Neural progenitor cell (in vitro differentiated cells): Measurements from ENCODE around the gene TBC1D17. TPM values are rescaled to one million over a fixed set of nuclear protein-coding genes. Genes with fewer than 3 reads are reported as not detected.

ENCODE experiments used
- DNase-seq: peaks from one replicate; pipeline ENCODE4 v3.0.0-alpha.2; 2016; ENCODE audit warnings: low spot score
- H2AFZ ChIP-seq: fragments of 200-600 bp; sonication (generic); replicated peaks from 2 replicates; pipeline ENCODE4 v1.6.1; 2016; ENCODE audit warnings: antibody characterized with exemption
- H3F3A ChIP-seq: fragments of 200-600 bp; sonication (generic); 2 replicates; pipeline ENCODE4 v1.6.1; 2016; ENCODE audit warnings: antibody characterized with exemption, low read depth
- H3K27ac ChIP-seq: fragments of 200-600 bp; sonication (generic); 2 replicates; pipeline ENCODE4 v1.5.1; 2016; ENCODE audit warnings: mild to moderate bottlenecking
- H3K27me3 ChIP-seq: fragments of 200-600 bp; sonication (generic); 2 replicates; pipeline ENCODE4 v1.6.1; 2016; ENCODE audit warnings: mild to moderate bottlenecking, moderate library complexity
- H3K36me3 ChIP-seq: fragments of 200-600 bp; sonication (generic); 2 replicates; pipeline ENCODE4 v1.5.1; 2016
- H3K4me1 ChIP-seq: fragments of 200-600 bp; sonication (generic); 2 replicates; pipeline ENCODE4 v1.6.1; 2016; ENCODE audit warnings: mixed run types
- H3K4me2 ChIP-seq: fragments of 200-600 bp; sonication (generic); 2 replicates; pipeline ENCODE4 v1.6.1; 2016
- H3K4me3 ChIP-seq: fragments of 200-600 bp; sonication (generic); 2 replicates; pipeline ENCODE4 v1.5.1; 2016
- H3K79me2 ChIP-seq: fragments of 200-600 bp; sonication (generic); 2 replicates; pipeline ENCODE4 v1.6.1; 2016; ENCODE audit warnings: low read depth
- H3K9ac ChIP-seq: fragments of 200-600 bp; sonication (generic); 2 replicates; pipeline ENCODE4 v1.6.1; 2016
- H3K9me3 ChIP-seq: fragments of 200-600 bp; sonication (generic); 2 replicates; pipeline ENCODE4 v1.5.1; 2016; ENCODE audit warnings: low read depth
- H4K20me1 ChIP-seq: fragments of 200-600 bp; sonication (generic); 2 replicates; pipeline ENCODE4 v1.6.1; 2016; ENCODE audit warnings: low read depth
- H3K27ac Mint-ChIP-seq: 3 replicates; pipeline ENCODE4 v1.8.0; 2021; ENCODE audit warnings: mixed read lengths
- H3K27me3 Mint-ChIP-seq: 2 replicates; pipeline ENCODE4 v1.8.0; 2022; ENCODE audit warnings: low read depth, mild to moderate bottlenecking, inconsistent platforms, moderate library complexity, mixed read lengths; ENCODE audit not compliant: insufficient read depth
- H3K36me3 Mint-ChIP-seq: 3 replicates; pipeline ENCODE4 v1.8.0; 2021; ENCODE audit warnings: mixed read lengths
- H3K4me1 Mint-ChIP-seq: 3 replicates; pipeline ENCODE4 v1.8.0; 2021; ENCODE audit warnings: mixed read lengths
- H3K4me3 Mint-ChIP-seq: 3 replicates; pipeline ENCODE4 v1.8.0; 2021; ENCODE audit warnings: mild to moderate bottlenecking, moderate library complexity, mixed read lengths
- H3K9me3 Mint-ChIP-seq: 3 replicates; pipeline ENCODE4 v1.8.0; 2020; ENCODE audit warnings: mixed read lengths
- CTCF ChIP-seq: fragments of 200-600 bp; sonication (generic); IDR thresholded peaks from 2 replicates; pipeline ENCODE4 v1.5.1; 2017; ENCODE audit warnings: antibody characterized with exemption, mild to moderate bottlenecking
- EZH2 ChIP-seq: fragments of 200-600 bp; sonication (generic); IDR thresholded peaks from 2 replicates; pipeline ENCODE4 v1.6.1; 2017; ENCODE audit warnings: antibody characterized with exemption, mild to moderate bottlenecking, moderate library complexity
- EZH2phosphoT487 ChIP-seq: fragments of 200-600 bp; sonication (generic); IDR thresholded peaks from 2 replicates; pipeline ENCODE4 v1.6.1; 2017; ENCODE audit warnings: antibody characterized with exemption
- total RNA-seq: library from RNA; depleted of rRNA; stranded (reverse); fragments of >200 nt; gene quantifications from 2 replicates; pipeline ENCODE4 v1.2.3, GENCODE V29; 2015; ENCODE audit warnings: low replicate concordance

The TBC1D17 gene
- total RNA-seq, 1 donor from 2014 or later: 10.4 TPM

GRCh38 chr19:49837425-49837824, 40.1 kb upstream of the TBC1D17 start:
- peaks cover 8% of the 10 kb centered on the region for H4K20me1 ChIP-seq
- Mint-ChIP-seq H3K4me1 (peaks cover 2% of the 10 kb centered on the region), H3K36me3 (peaks cover 47% of the 10 kb centered on the region), H3K27me3 (peaks cover 2% of the 10 kb centered on the region), H3K4me3 (peak overlapping the region; percentile 64), H3K27ac (peak overlapping the region; percentile 16), H3K9me3 (no peaks in the 10 kb centered on the region)
- no peak overlapping the region for H3K27ac ChIP-seq
- DNase-seq: no peak
- no peak overlapping the region for H3K4me2 ChIP-seq
- H3K9ac ChIP-seq: no peak overlapping the region
- H3K4me1 ChIP-seq: no peaks in the 10 kb centered on the region
- H3K9me3 ChIP-seq: no peaks in the 10 kb centered on the region
- no peak overlapping the region for H3K4me3 ChIP-seq
- peaks cover 1% of the 10 kb centered on the region for H3F3A ChIP-seq
- no peaks in the 10 kb centered on the region for H3K36me3 ChIP-seq
- H3K27me3 ChIP-seq: no peaks in the 10 kb centered on the region
- H3K79me2 ChIP-seq: no peaks in the 10 kb centered on the region
- TF ChIP-seq EZH2: no peak
- no peak for TF ChIP-seq CTCF
- TF ChIP-seq EZH2phosphoT487: no peak
- no peak overlapping the region for H2AFZ ChIP-seq

- H3K9ac ChIP-seq: no peak overlapping the region
- DNase-seq: no peak
- H3K27ac ChIP-seq: no peak overlapping the region
- H2AFZ ChIP-seq: no peak overlapping the region
- no peaks in the 10 kb centered on the region for H3K27me3 ChIP-seq
- no peaks in the 10 kb centered on the region for H3K36me3 ChIP-seq
- Mint-ChIP-seq H3K4me3 (no peak overlapping the region), H3K27me3 (no peaks in the 10 kb centered on the region), H3K27ac (no peak overlapping the region), H3K36me3 (peaks cover 41% of the 10 kb centered on the region), H3K4me1 (peaks cover 2% of the 10 kb centered on the region), H3K9me3 (no peaks in the 10 kb centered on the region)
- H3K9me3 ChIP-seq: no peaks in the 10 kb centered on the region
- no peaks in the 10 kb centered on the region for H3K79me2 ChIP-seq
- TF ChIP-seq EZH2phosphoT487 (no peak), EZH2 (no peak), CTCF (no peak)
- peaks cover 5% of the 10 kb centered on the region for H3F3A ChIP-seq
- H4K20me1 ChIP-seq: peaks cover 2% of the 10 kb centered on the region
- no peak overlapping the region for H3K4me2 ChIP-seq
- H3K4me3 ChIP-seq: no peak overlapping the region
- no peaks in the 10 kb centered on the region for H3K4me1 ChIP-seq
Measured at GRCh38 chr19:49838885-49839588, 38.5 kb upstream of the TBC1D17 start.

GRCh38 chr19:49839713-49840112, 37.8 kb upstream of the TBC1D17 start:
- no peaks in the 10 kb centered on the region for H4K20me1 ChIP-seq
- H3K27me3 ChIP-seq: no peaks in the 10 kb centered on the region
- peaks cover 2% of the 10 kb centered on the region for H3K4me1 Mint-ChIP-seq
- no peak overlapping the region for H3K27ac ChIP-seq
- H3K36me3 ChIP-seq: no peaks in the 10 kb centered on the region
- H3F3A ChIP-seq: peaks cover 5% of the 10 kb centered on the region
- H3K9me3 Mint-ChIP-seq: no peaks in the 10 kb centered on the region
- H3K4me3 Mint-ChIP-seq: no peak overlapping the region
- no peaks in the 10 kb centered on the region for H3K27me3 Mint-ChIP-seq
- no peak overlapping the region for H3K4me3 ChIP-seq
- H2AFZ ChIP-seq: no peak overlapping the region
- H3K36me3 Mint-ChIP-seq: peaks cover 40% of the 10 kb centered on the region
- TF ChIP-seq EZH2 (no peak), EZH2phosphoT487 (no peak), CTCF (no peak)
- no peak for DNase-seq
- H3K9me3 ChIP-seq: no peaks in the 10 kb centered on the region
- no peak overlapping the region for H3K27ac Mint-ChIP-seq
- no peaks in the 10 kb centered on the region for H3K79me2 ChIP-seq
- peak overlapping the region; percentile 39 for H3K9ac ChIP-seq
- H3K4me2 ChIP-seq: no peak overlapping the region
- H3K4me1 ChIP-seq: no peaks in the 10 kb centered on the region
